HepG2 (cell line): ENCODE data around the gene TADA3. TPM values are rescaled to one million over a fixed set of nuclear protein-coding genes. Genes with fewer than 3 reads are reported as not detected.

Experiments used
- ADNP ChIP-seq: sonication (generic); formaldehyde crosslinking; IDR thresholded peaks from 2 replicates; pipeline ENCODE4 v1.4.0; 2020; ENCODE audit warnings: missing genetic modification reagents
- ATM ChIP-seq: fragments of 450-650 bp; IDR thresholded peaks from 2 replicates; pipeline ENCODE4 v1.7.1; 2017; ENCODE audit warnings: mild to moderate bottlenecking, borderline replicate concordance
- FOSL2 ChIP-seq: sonication (generic); formaldehyde crosslinking; IDR thresholded peaks from 2 replicates; pipeline ENCODE4 v1.4.0; 2020; ENCODE audit warnings: missing genetic modification reagents
- HBP1 ChIP-seq: IDR thresholded peaks from 2 replicates; pipeline ENCODE4 v1.6.1; 2016; ENCODE audit warnings: low read depth, control low read depth
- IKZF5 ChIP-seq: IDR thresholded peaks from 2 replicates; pipeline ENCODE4 v1.6.1; 2018; ENCODE audit warnings: missing genetic modification reagents, mild to moderate bottlenecking, missing compliant biosample characterization
- KIAA2018 ChIP-seq: sonication (generic); formaldehyde crosslinking; IDR thresholded peaks from 2 replicates; pipeline ENCODE4 v1.5.0; 2020; ENCODE audit warnings: mild to moderate bottlenecking, missing genetic modification reagents, borderline replicate concordance
- RFX5 ChIP-seq: IDR thresholded peaks from 2 replicates; pipeline ENCODE4 v1.6.1; 2011; ENCODE audit warnings: low read depth, low read length, improper control_type of control experiment
- TGIF2 ChIP-seq: IDR thresholded peaks from 2 replicates; pipeline ENCODE4 v1.6.1; 2016; ENCODE audit warnings: control low read depth, missing compliant biosample characterization
- YY1 ChIP-seq: IDR thresholded peaks from 2 replicates; pipeline ENCODE4 v1.6.1; 2011; ENCODE audit warnings: low read length, low read depth, moderate library complexity, mild to moderate bottlenecking; ENCODE audit not compliant: insufficient read depth, insufficient replicate concordance
- ZNF616 ChIP-seq: sonication (generic); formaldehyde crosslinking; IDR thresholded peaks from 2 replicates; pipeline ENCODE4 v1.5.0; 2020; ENCODE audit warnings: low read depth, mild to moderate bottlenecking, missing genetic modification reagents
- ZNF790 ChIP-seq: sonication (generic); formaldehyde crosslinking; IDR thresholded peaks from 2 replicates; pipeline ENCODE4 v1.8.0; 2022; ENCODE audit warnings: missing genetic modification reagents, mild to moderate bottlenecking, borderline replicate concordance
- ZNF891 ChIP-seq: sonication (generic); formaldehyde crosslinking; IDR thresholded peaks from 2 replicates; pipeline ENCODE4 v1.5.0; 2020; ENCODE audit warnings: mild to moderate bottlenecking, missing genetic modification reagents
- polyA plus RNA-seq, 8 experiments: library from polyadenylated mRNA; depleted of rRNA in 3 of 8; stranded (reverse) in 7 of 8; unstranded in 1 of 8; fragments of >200 nt; fragmentation: Illumina TruSeq in 4 of 8; extraction: Trizol in 4 of 8; gene quantifications; 2 replicates each; pipeline versions ENCODE4 v1.2.1 to v1.2.3, GENCODE V29; 2011 to 2016; ENCODE audit warnings: low read depth in 4 of 8, missing spikeins in 1 of 8, mixed read lengths in 1 of 8; ENCODE audit not compliant: insufficient read depth in 1 of 8
- total RNA-seq, 5 experiments: library from RNA; depleted of rRNA; stranded (reverse); fragments of >200 nt; fragmentation: Illumina TruSeq; extraction: Trizol; gene quantifications; 2 replicates each; pipeline ENCODE4 v1.2.3, GENCODE V29; 2016; ENCODE audit warnings: low read depth in 1 of 5

The TADA3 gene
- total and polyA plus RNA-seq, 2 of the 13 experiments (the other 11 are each of a cell fraction or from before 2014, with no cell fraction given), result 32.1 to 37.1 TPM

GRCh38 chr3:9786209-9786739 lies 6.0 kb downstream of the TADA3 start (continued):
- TF ChIP-seq KIAA2018, result no peak
- no peak for TF ChIP-seq ZNF790 (CRISPR knock-in tag)
- no peak for TF ChIP-seq FOSL2 (CRISPR knock-in tag)
- TF ChIP-seq ADNP (CRISPR knock-in tag), result no peak
- TF ChIP-seq RFX5, result no peak
- TF ChIP-seq ZNF616 (CRISPR knock-in tag), result no peak
- no peak for TF ChIP-seq ATM
- no peak for TF ChIP-seq YY1
- TF ChIP-seq IKZF5 (CRISPR knock-in tag), result no peak
- no peak for TF ChIP-seq ZNF891 (CRISPR knock-in tag)
- no peak for TF ChIP-seq HBP1
- no peak for TF ChIP-seq TGIF2
